Tibial nerve (tissue), 4 donors: ENCODE data around the gene EGLN2. TPM values are rescaled to one million over a fixed set of nuclear protein-coding genes. Genes with fewer than 3 reads are reported as not detected.
"Not testable (repeated sequence)": the region's sequence is repeated elsewhere in the genome, so short reads cannot be mapped to it uniquely, and the experiment has no call there.

Source experiments
- DNase-seq, 2 donors: peaks; one replicate each; pipeline ENCODE4 v3.0.0-alpha.2; 2019; ENCODE audit warnings: low spot score in 2 of 2
- H3K27ac ChIP-seq, 4 donors: fragments of 200-600 bp; sonication (generic) in 3 of 4; one replicate each; pipeline ENCODE4 v1.5.1; 2017 to 2019; ENCODE audit warnings: mild to moderate bottlenecking in 1 of 4
- H3K27me3 ChIP-seq, 2 donors: fragments of 200-600 bp; sonication (generic) in 1 of 2; one replicate each; pipeline versions ENCODE4 v1.5.1 to v1.6.0; 2017 to 2019
- H3K36me3 ChIP-seq, 3 donors: fragments of 200-600 bp; sonication (generic); one replicate each; pipeline ENCODE4 v1.5.1; 2018 to 2019
- H3K4me1 ChIP-seq, 4 donors: fragments of 200-600 bp; sonication (generic) in 3 of 4; one replicate each; pipeline ENCODE4 v1.5.1; 2017 to 2019
- H3K4me3 ChIP-seq, 4 donors: fragments of 200-600 bp; sonication (generic) in 3 of 4; one replicate each; pipeline ENCODE4 v1.5.1; 2017 to 2019; ENCODE audit warnings: mild to moderate bottlenecking in 1 of 4, moderate library complexity in 1 of 4
- H3K9me3 ChIP-seq, 4 donors: fragments of 200-600 bp; sonication (generic) in 3 of 4; one replicate each; pipeline ENCODE4 v1.5.1; 2017 to 2019
- EP300 ChIP-seq, 2 donors: sonication (generic); formaldehyde crosslinking; IDR thresholded peaks; one replicate each; pipeline ENCODE4 v1.6.1; 2017; ENCODE audit warnings: antibody characterized with exemption in 2 of 2, mild to moderate bottlenecking in 1 of 2
- POLR2A ChIP-seq, 2 donors: fragments of 450-650 bp; IDR thresholded peaks; one replicate each; pipeline ENCODE4 v1.6.1; 2017; ENCODE audit warnings: antibody characterized with exemption in 2 of 2, mild to moderate bottlenecking in 2 of 2, moderate library complexity in 2 of 2
- WGBS, 2 donors: methylation state at CpG; one replicate each; pipeline ENCODE4 v1.1.5; 2018; 5-methylcytosine and 5-hydroxymethylcytosine counted together
- total RNA-seq, 4 donors: library from RNA; depleted of rRNA; stranded (reverse); fragments of >200 nt; gene quantifications; one replicate each; pipeline ENCODE4 v1.1.0, GENCODE V29; 2016
- TF ChIP-seq, protein P1 (sequence below), 5 experiments: fragments of 200-600 bp in 3 of 5; fragments of 450-650 bp in 2 of 5; sonication (generic) in 3 of 5; IDR thresholded peaks; one replicate each; pipeline ENCODE4 v1.5.1; 2016 to 2019; ENCODE audit warnings: antibody characterized with exemption in 5 of 5, mild to moderate bottlenecking in 3 of 5, moderate library complexity in 2 of 5

EGLN2 gene
- total RNA-seq, 4 donors from 2014 or later, result 93.5 to 134 (median 120) TPM

DNA sequence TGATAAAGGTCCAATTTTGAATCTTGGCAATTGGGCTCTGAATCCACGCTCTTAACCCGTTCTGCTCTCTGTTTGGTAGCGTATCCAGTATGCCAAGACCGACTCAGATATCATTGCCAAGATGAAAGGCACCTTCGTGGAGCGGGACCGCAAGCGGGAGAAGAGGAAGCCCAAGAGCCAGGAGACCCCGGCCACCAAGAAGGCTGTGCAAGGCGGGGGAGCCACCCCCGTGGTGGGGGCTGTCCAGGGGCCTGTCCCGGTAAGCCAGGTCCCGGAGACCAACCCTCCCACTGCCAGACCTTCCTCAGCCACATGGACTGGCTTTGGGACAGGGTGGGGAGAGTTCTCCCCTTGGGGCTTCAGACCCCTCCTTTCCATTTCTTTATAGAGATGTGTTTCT, 39.6 kb upstream of the EGLN2 start:
- Histone ChIP-seq H3K9me3 (no peaks in the 10 kb centered on the region), H3K27ac (no peak overlapping the region), H3K27me3 (no peaks in the 10 kb centered on the region), H3K4me3 (no peak overlapping the region), H3K36me3 (peaks cover 9 to 93% (median 63%) of the 10 kb centered on the region in 3 donors), H3K4me1 (peaks cover 0 to 27% (median 16%) of the 10 kb centered on the region in 4 donors)
- no peak for TF ChIP-seq POLR2A (IDR thresholded peaks at IDR 0.05)
- TF ChIP-seq EP300 (IDR thresholded peaks at IDR 0.05), result no peak
- TF ChIP-seq, protein P1, sequence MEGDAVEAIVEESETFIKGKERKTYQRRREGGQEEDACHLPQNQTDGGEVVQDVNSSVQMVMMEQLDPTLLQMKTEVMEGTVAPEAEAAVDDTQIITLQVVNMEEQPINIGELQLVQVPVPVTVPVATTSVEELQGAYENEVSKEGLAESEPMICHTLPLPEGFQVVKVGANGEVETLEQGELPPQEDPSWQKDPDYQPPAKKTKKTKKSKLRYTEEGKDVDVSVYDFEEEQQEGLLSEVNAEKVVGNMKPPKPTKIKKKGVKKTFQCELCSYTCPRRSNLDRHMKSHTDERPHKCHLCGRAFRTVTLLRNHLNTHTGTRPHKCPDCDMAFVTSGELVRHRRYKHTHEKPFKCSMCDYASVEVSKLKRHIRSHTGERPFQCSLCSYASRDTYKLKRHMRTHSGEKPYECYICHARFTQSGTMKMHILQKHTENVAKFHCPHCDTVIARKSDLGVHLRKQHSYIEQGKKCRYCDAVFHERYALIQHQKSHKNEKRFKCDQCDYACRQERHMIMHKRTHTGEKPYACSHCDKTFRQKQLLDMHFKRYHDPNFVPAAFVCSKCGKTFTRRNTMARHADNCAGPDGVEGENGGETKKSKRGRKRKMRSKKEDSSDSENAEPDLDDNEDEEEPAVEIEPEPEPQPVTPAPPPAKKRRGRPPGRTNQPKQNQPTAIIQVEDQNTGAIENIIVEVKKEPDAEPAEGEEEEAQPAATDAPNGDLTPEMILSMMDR (IDR thresholded peaks at IDR 0.05), result no peak
- 90 to 91% methylated on average over 13 of the region's 13 CpGs for WGBS, 2 donors
- no peak for DNase-seq

DNA sequence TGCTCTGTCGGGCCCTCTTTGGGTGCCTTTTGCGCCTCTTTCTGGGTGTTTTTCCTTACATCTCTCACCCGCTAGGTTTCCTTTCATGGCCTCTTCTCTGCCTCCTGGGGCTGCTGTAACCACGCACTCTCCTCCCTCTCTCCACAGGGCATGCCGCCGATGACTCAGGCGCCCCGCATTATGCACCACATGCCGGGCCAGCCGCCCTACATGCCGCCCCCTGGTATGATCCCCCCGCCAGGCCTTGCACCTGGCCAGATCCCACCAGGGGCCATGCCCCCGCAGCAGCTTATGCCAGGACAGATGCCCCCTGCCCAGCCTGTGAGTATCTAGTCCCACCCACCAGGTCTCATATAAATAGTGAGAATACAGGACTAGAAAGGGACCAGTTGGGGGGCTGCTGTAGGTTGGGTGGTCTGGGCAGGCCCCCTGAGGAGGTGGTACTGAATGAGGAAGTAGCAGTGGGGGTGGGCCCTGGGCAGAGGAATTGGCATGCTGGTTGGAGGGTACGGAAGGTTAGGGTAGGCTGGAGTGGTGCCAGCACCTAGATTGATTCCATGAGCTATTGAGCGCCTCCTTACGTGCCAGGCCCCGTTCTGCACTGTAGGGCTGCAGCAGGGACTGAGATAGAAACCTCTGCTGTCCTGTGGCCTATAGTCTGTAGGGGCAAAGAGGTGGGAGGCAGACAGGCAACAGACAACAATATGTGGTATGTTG, 36.1 kb upstream of the EGLN2 start:
- no peak for DNase-seq
- Histone ChIP-seq H3K4me1 (no peaks in the 10 kb centered on the region), H3K27ac (no peak overlapping the region), H3K27me3 (no peaks in the 10 kb centered on the region), H3K36me3 (peaks cover 9 to 100% (median 73%) of the 10 kb centered on the region in 3 donors), H3K9me3 (no peaks in the 10 kb centered on the region), H3K4me3 (no peak overlapping the region)
- 88 to 91% methylated on average over 17 of the region's 17 CpGs for WGBS, 2 donors
- TF ChIP-seq, protein P1 (IDR thresholded peaks at IDR 0.05), result no peak
- no peak for TF ChIP-seq EP300 (IDR thresholded peaks at IDR 0.05)

DNA sequence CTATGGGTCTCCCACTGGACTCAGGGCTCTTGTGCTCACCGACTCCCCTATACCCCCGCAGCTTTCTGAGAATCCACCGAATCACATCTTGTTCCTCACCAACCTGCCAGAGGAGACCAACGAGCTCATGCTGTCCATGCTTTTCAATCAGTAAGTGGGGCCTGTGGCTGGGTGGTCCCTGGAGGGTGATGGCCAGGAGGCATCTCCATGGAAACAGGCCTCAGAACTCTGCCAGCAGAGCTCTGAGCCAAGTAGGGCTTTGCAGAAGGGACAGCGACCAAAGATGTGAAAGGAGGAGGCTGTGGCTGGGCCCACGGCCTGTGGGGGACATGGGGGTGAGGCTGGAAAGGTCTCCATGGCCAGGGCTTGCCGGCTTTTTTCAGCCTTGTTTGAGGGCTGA, 35.5 kb upstream of the EGLN2 start:
- Histone ChIP-seq H3K9me3 (no peaks in the 10 kb centered on the region), H3K36me3 (peaks cover 9 to 99% (median 71%) of the 10 kb centered on the region in 3 donors), H3K4me3 (no peak overlapping the region), H3K27ac (no peak overlapping the region), H3K27me3 (no peaks in the 10 kb centered on the region), H3K4me1 (no peaks in the 10 kb centered on the region)
- TF ChIP-seq, protein P1 (IDR thresholded peaks at IDR 0.05), result no peak
- no peak for TF ChIP-seq POLR2A (IDR thresholded peaks at IDR 0.05)
- no peak for TF ChIP-seq EP300 (IDR thresholded peaks at IDR 0.05)
- no peak for DNase-seq
- WGBS, 2 donors, result 88 to 92% methylated on average over 7 of the region's 7 CpGs

DNA sequence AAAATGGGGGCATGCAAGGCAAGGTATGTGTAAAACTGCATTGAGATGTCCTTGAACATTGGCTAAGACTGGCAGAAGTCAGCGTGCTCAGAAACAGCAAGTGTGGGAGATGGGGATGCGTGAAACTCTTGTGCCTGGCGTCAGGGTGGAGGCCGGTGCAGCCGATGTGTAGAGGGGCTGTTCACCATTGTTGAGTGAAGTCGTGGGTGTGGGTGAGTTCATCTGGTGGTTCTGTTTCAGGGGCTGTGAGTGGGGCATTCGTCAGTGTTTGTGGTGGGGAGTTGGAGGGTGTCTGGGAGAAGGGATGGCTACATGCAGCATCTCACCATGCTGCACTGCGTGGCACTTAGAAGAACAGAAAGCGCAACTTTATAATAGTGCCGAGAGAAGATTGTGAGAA, 35.0 kb upstream of the EGLN2 start:
- Histone ChIP-seq H3K36me3 (peaks cover 9 to 99% (median 70%) of the 10 kb centered on the region in 3 donors), H3K4me1 (no peaks in the 10 kb centered on the region), H3K4me3 (no peak overlapping the region), H3K27ac (no peak overlapping the region), H3K27me3 (no peaks in the 10 kb centered on the region), H3K9me3 (no peaks in the 10 kb centered on the region)
- TF ChIP-seq EP300 (IDR thresholded peaks at IDR 0.05) (no peak), POLR2A (IDR thresholded peaks at IDR 0.05) (no peak)
- TF ChIP-seq, protein P1 (IDR thresholded peaks at IDR 0.05), result no peak
- WGBS, 2 donors, result 78 to 81% methylated on average over 10 of the region's 10 CpGs
- no peak for DNase-seq

DNA sequence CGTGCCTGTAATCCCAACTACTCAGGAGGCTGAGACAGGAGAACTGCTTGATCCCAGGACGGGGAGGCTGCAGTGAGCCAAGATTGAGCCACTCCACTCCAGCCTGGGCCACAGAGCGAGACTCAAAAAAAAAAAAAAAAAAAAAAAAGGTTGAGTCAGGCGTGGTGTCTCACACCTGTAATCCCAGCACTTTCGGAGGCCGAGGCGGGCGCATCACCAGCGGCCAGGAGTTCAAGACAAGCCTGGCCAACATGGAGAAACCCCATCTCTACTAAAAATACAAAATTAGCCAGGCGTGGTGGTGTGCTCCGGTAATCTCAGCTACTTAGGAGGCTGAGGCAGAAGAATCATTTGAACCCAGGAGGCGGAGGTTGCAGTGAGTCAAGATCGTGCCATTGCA, 32.6 kb upstream of the EGLN2 start:
- H3K4me3 ChIP-seq, H3K27me3 ChIP-seq, H3K4me1 ChIP-seq, H3K9me3 ChIP-seq, H3K27ac ChIP-seq, DNase-seq: not testable (repeated sequence)
- H3K36me3 ChIP-seq, result peaks cover 9 to 99% (median 46%) of the 10 kb centered on the region in 3 donors
- WGBS, 2 donors, result 96 to 97% methylated on average over 13 of the region's 13 CpGs
